Upper lobe of right lung (tissue), 1 donor: ENCODE measurements around the gene CDAN1. TPM values are rescaled to one million over a fixed set of nuclear protein-coding genes. Genes with fewer than 3 reads are reported as not detected.

Experiments used
- ATAC-seq: fragments of 200-7000 bp; cut with Tn5 transposase; one replicate; pipeline ENCODE4 v1.9.1; 2020; ENCODE audit warnings: mild to moderate bottlenecking, moderate library complexity
- DNase-seq: peaks from one replicate; pipeline ENCODE4 v3.0.0-alpha.2; 2020
- H3K27ac ChIP-seq: fragments of 200-600 bp; one replicate; pipeline ENCODE4 v1.8.0; 2022
- H3K27me3 ChIP-seq: fragments of 200-600 bp; one replicate; pipeline ENCODE4 v1.8.0; 2022; ENCODE audit warnings: mild to moderate bottlenecking
- H3K36me3 ChIP-seq: fragments of 200-600 bp; one replicate; pipeline ENCODE4 v1.8.0; 2022
- H3K4me1 ChIP-seq: fragments of 200-600 bp; one replicate; pipeline ENCODE4 v1.8.0; 2022
- H3K4me3 ChIP-seq: fragments of 200-600 bp; one replicate; pipeline ENCODE4 v1.8.0; 2022; ENCODE audit warnings: mild to moderate bottlenecking
- H3K9me3 ChIP-seq: fragments of 200-600 bp; one replicate; pipeline ENCODE4 v1.8.0; 2022
- CTCF ChIP-seq: fragments of 200-600 bp; IDR thresholded peaks from one replicate; pipeline ENCODE4 v1.8.0; 2022; ENCODE audit warnings: antibody characterized with exemption
- intact Hi-C: fragments of 100-400 bp; cut with DNase I; formaldehyde crosslinking; loops from one replicate; pipeline ENCODE4 v1.11.0; 2022
- total RNA-seq: library from RNA; stranded (reverse); fragmentation: NEBNext Ultra II Directional; extraction: Animal tissue kit (Norgen Biotek cat#: 25700); gene quantifications from one replicate; pipeline ENCODE4 v1.2.1, GENCODE V29; 2021
- donor health status: DM: no; HTN: yes; CAD: no; lungs with severe emphysema.

Gene CDAN1
- total RNA-seq, 1 donor from 2014 or later = 13.5 TPM

- H3K4me3 ChIP-seq = no peak overlapping the region
- peaks cover 4% of the 10 kb centered on the region for H3K4me1 ChIP-seq
- H3K27ac ChIP-seq = no peak overlapping the region
- no peak for DNase-seq
- peaks cover 98% of the 10 kb centered on the region for H3K36me3 ChIP-seq
- intact Hi-C loops = no loop called here
- no peak for ATAC-seq
- H3K9me3 ChIP-seq = no peaks in the 10 kb centered on the region
- no peak for TF ChIP-seq CTCF
- no peaks in the 10 kb centered on the region for H3K27me3 ChIP-seq
These were observed 8.4 kb downstream of the CDAN1 start for GRCh38 chr15:42728560-42728959.

- Histone ChIP-seq H3K27me3 (no peaks in the 10 kb centered on the region), H3K4me1 (peaks cover 4% of the 10 kb centered on the region), H3K27ac (no peak overlapping the region), H3K4me3 (no peak overlapping the region), H3K9me3 (no peaks in the 10 kb centered on the region), H3K36me3 (peaks cover 98% of the 10 kb centered on the region)
- peak; percentile 80 for DNase-seq
- intact Hi-C loops = no loop called here
- TF ChIP-seq CTCF = no peak
- ATAC-seq = peak; percentile 74
These were observed 9.1 kb downstream of the CDAN1 start for GRCh38 chr15:42727750-42728381.

GRCh38 chr15:42726114-42726513 lies 10.8 kb downstream of the CDAN1 start:
- no peak overlapping the region for H3K27ac ChIP-seq
- no peak for TF ChIP-seq CTCF
- intact Hi-C loops = no loop called here

GRCh38 chr15:42725331-42725903 lies 11.5 kb downstream of the CDAN1 start:
- ATAC-seq (no peak), DNase-seq (no peak)
- H3K4me1 ChIP-seq = peaks cover 4% of the 10 kb centered on the region
- TF ChIP-seq CTCF = no peak
- no peaks in the 10 kb centered on the region for H3K27me3 ChIP-seq
- no peaks in the 10 kb centered on the region for H3K9me3 ChIP-seq
- no peak overlapping the region for H3K4me3 ChIP-seq
- H3K27ac ChIP-seq = no peak overlapping the region
- intact Hi-C loops = no loop called here
- H3K36me3 ChIP-seq = peaks cover 95% of the 10 kb centered on the region

More at GRCh38 chr15:42726114-42726513, 10.8 kb downstream of the CDAN1 start:
- no peak for ATAC-seq
- H3K4me1 ChIP-seq = peaks cover 4% of the 10 kb centered on the region
- H3K4me3 ChIP-seq = no peak overlapping the region
- H3K27me3 ChIP-seq = no peaks in the 10 kb centered on the region
- DNase-seq = no peak
- peaks cover 96% of the 10 kb centered on the region for H3K36me3 ChIP-seq
- H3K9me3 ChIP-seq = no peaks in the 10 kb centered on the region

- DNase-seq = no peak
- no peak for ATAC-seq
- Histone ChIP-seq H3K4me3 (no peak overlapping the region), H3K9me3 (no peaks in the 10 kb centered on the region), H3K36me3 (peaks cover 95% of the 10 kb centered on the region), H3K27ac (no peak overlapping the region), H3K4me1 (peaks cover 4% of the 10 kb centered on the region), H3K27me3 (no peaks in the 10 kb centered on the region)
- intact Hi-C loops = no loop called here
- no peak for TF ChIP-seq CTCF
These were observed 12.7 kb downstream of the CDAN1 start for GRCh38 chr15:42724276-42724675.
